ENCODE data around the gene RNASEH1.

The RNASEH1 gene

GRCh38 chr2:3604991-3605961, 47.1 kb upstream of the RNASEH1 start:
- TF ChIP-seq EZH2phosphoT487 (IDR thresholded peaks at IDR 0.05; ENCODE audit: borderline replicate concordance, low read length) (no peak), CTCF (IDR thresholded peaks at IDR 0.05; ENCODE audit: low read depth, low read length, poor library complexity, severe bottlenecking) (no peak)
- Histone ChIP-seq H4K20me1 (ENCODE audit: control insufficient read depth, insufficient read depth, low read depth, low read length) (no peaks in the 10 kb centered on the region), H3K9me3 (ENCODE audit: control insufficient read depth, insufficient read depth, low read length) (no peaks in the 10 kb centered on the region), H3K36me3 (ENCODE audit: control insufficient read depth, low read length) (no peaks in the 10 kb centered on the region), H3K4me3 (ENCODE audit: low read length) (peak overlapping the region; percentile 42), H3K4me1 (ENCODE audit: control insufficient read depth, low read length) (peaks cover 41% of the 10 kb centered on the region), H3K9me2 (replicated peaks; ENCODE audit: control insufficient read depth, low read length) (no peaks in the 10 kb centered on the region), H3K27ac (ENCODE audit: low read depth, low read length) (peak overlapping the region; percentile 37), H3K27me3 (ENCODE audit: control insufficient read depth, low read length) (no peaks in the 10 kb centered on the region), H3K79me2 (ENCODE audit: control insufficient read depth, low read length) (no peaks in the 10 kb centered on the region), H3K4me2 (ENCODE audit: low read length) (peak overlapping the region; percentile 53), H3F3A (ENCODE audit: control insufficient read depth, insufficient read depth) (peaks cover 13% of the 10 kb centered on the region)

GRCh38 chr2:3604207-3604877, 46.2 kb upstream of the RNASEH1 start:
- no peaks in the 10 kb centered on the region for H3K27me3 ChIP-seq (ENCODE audit: control insufficient read depth, low read length)
- H3K9me2 ChIP-seq (replicated peaks; ENCODE audit: control insufficient read depth, low read length), result no peaks in the 10 kb centered on the region
- peaks cover 32% of the 10 kb centered on the region for H3K4me1 ChIP-seq (ENCODE audit: control insufficient read depth, low read length)
- H3K4me3 ChIP-seq (ENCODE audit: low read length), result no peak overlapping the region
- TF ChIP-seq EZH2phosphoT487 (IDR thresholded peaks at IDR 0.05; ENCODE audit: borderline replicate concordance, low read length) (no peak), CTCF (IDR thresholded peaks at IDR 0.05; ENCODE audit: low read depth, low read length, poor library complexity, severe bottlenecking) (no peak)
- no peak overlapping the region for H3K4me2 ChIP-seq (ENCODE audit: low read length)
- peaks cover 9% of the 10 kb centered on the region for H3F3A ChIP-seq (ENCODE audit: control insufficient read depth, insufficient read depth)
- no peaks in the 10 kb centered on the region for H3K79me2 ChIP-seq (ENCODE audit: control insufficient read depth, low read length)
- no peaks in the 10 kb centered on the region for H3K9me3 ChIP-seq (ENCODE audit: control insufficient read depth, insufficient read depth, low read length)
- no peaks in the 10 kb centered on the region for H4K20me1 ChIP-seq (ENCODE audit: control insufficient read depth, insufficient read depth, low read depth, low read length)
- no peak overlapping the region for H3K27ac ChIP-seq (ENCODE audit: low read depth, low read length)
- no peaks in the 10 kb centered on the region for H3K36me3 ChIP-seq (ENCODE audit: control insufficient read depth, low read length)

- Histone ChIP-seq H3K9me3 (ENCODE audit: control insufficient read depth, insufficient read depth, low read length) (no peaks in the 10 kb centered on the region), H4K20me1 (ENCODE audit: control insufficient read depth, insufficient read depth, low read depth, low read length) (no peaks in the 10 kb centered on the region), H3K9me2 (replicated peaks; ENCODE audit: control insufficient read depth, low read length) (no peaks in the 10 kb centered on the region), H3K36me3 (ENCODE audit: control insufficient read depth, low read length) (no peaks in the 10 kb centered on the region), H3K27me3 (ENCODE audit: control insufficient read depth, low read length) (no peaks in the 10 kb centered on the region), H3K4me2 (ENCODE audit: low read length) (no peak overlapping the region), H3F3A (ENCODE audit: control insufficient read depth, insufficient read depth) (peaks cover 9% of the 10 kb centered on the region), H3K4me3 (ENCODE audit: low read length) (no peak overlapping the region), H3K4me1 (ENCODE audit: control insufficient read depth, low read length) (peaks cover 27% of the 10 kb centered on the region), H3K27ac (ENCODE audit: low read depth, low read length) (no peak overlapping the region), H3K79me2 (ENCODE audit: control insufficient read depth, low read length) (no peaks in the 10 kb centered on the region)
- TF ChIP-seq EZH2phosphoT487 (IDR thresholded peaks at IDR 0.05; ENCODE audit: borderline replicate concordance, low read length), result no peak
- TF ChIP-seq CTCF (IDR thresholded peaks at IDR 0.05; ENCODE audit: low read depth, low read length, poor library complexity, severe bottlenecking), result no peak
Measured at GRCh38 chr2:3603536-3604206, 45.5 kb upstream of the RNASEH1 start.

Data from DOHH2 (cell line).